HUES48 (cell line): ENCODE results near the gene ZFAND3.
A peak's percentile ranks its signal among the peaks of the same experiment; 100 is the strongest.

ENCODE experiments used
- H3K27ac ChIP-seq: one replicate; pipeline ENCODE4 v1.7.0; 2013; ENCODE audit warnings: low read depth, low read length, inconsistent platforms
- H3K27me3 ChIP-seq: 2 replicates; pipeline ENCODE4 v1.6.1; 2013; ENCODE audit warnings: mild to moderate bottlenecking, low read length; ENCODE audit not compliant: control insufficient read depth, insufficient read depth
- H3K36me3 ChIP-seq: 2 replicates; pipeline ENCODE4 v1.6.1; 2013; ENCODE audit warnings: low read length; ENCODE audit not compliant: control insufficient read depth, insufficient read depth
- H3K4me1 ChIP-seq: 2 replicates; pipeline ENCODE4 v1.6.1; 2013; ENCODE audit warnings: mild to moderate bottlenecking, low read length; ENCODE audit not compliant: control insufficient read depth, insufficient read depth
- H3K4me3 ChIP-seq: 2 replicates; pipeline ENCODE4 v1.5.1; 2013; ENCODE audit warnings: mild to moderate bottlenecking, low read depth, low read length
- H3K9ac ChIP-seq: 2 replicates; pipeline ENCODE4 v1.6.1; 2013; ENCODE audit warnings: mild to moderate bottlenecking, low read depth, low read length, moderate library complexity
- H3K9me3 ChIP-seq: 2 replicates; pipeline ENCODE4 v1.6.1; 2013; ENCODE audit warnings: low read length; ENCODE audit not compliant: control insufficient read depth, insufficient read depth

Gene ZFAND3

DNA sequence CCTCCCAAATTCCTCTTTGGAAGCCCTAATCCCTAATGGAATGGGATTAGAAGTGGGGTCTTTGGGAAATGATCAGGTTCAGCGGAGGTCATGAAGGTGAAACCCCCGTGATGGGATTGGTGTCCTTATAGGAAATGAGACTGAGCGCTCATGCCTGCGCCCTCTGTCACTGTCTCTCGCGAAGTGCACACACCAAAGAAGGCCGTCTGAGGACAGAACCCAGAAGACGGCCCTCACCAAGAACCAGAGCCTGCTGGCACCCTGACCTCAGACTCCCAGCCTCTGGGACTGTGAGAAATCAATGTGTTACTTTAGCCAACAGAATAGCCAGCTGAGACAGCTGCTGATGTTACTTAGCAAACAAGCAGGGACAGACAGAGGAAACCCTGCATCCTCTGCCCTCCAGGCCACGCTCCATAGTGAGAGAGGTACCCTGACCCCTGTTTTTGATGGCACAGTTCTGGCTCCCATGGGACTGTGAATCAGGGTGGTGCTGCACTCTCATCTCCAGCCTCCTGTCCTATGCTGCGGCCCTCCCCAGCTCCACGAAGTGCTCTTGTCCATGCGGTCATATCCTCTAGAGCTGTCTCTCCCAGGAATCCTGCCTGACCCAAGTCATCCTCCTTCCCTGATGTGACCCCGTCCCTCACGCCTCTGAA is 369.3 kb downstream of the ZFAND3 start:
- Histone ChIP-seq H3K36me3 (no peaks in the 10 kb centered on the region), H3K9me3 (no peaks in the 10 kb centered on the region), H3K27ac (no peak overlapping the region), H3K9ac (no peak overlapping the region), H3K4me1 (peaks cover 33% of the 10 kb centered on the region), H3K27me3 (no peaks in the 10 kb centered on the region), H3K4me3 (no peak overlapping the region)

DNA sequence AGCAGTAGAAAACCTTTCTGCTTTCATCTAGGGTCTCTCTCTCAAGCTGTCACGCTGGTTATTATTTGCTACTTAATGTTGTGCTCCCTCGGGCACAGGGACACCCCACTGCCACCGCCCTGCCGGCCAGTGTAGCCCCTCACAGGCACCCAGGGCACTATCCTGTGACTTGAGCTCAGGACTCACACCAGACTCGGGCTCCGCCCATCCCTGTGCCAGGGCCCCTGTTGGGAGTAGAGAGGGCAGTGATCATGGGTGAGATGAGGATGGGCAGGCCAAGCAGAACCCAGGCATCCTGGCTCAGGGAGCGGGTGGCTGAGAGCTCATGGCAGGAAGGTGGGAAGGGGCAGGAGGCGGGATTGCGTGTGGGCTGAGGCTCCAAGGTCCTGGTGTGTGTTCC is 371.9 kb downstream of the ZFAND3 start:
- H3K9ac ChIP-seq = no peak overlapping the region
- H3K27ac ChIP-seq = peak overlapping the region; percentile 59

DNA sequence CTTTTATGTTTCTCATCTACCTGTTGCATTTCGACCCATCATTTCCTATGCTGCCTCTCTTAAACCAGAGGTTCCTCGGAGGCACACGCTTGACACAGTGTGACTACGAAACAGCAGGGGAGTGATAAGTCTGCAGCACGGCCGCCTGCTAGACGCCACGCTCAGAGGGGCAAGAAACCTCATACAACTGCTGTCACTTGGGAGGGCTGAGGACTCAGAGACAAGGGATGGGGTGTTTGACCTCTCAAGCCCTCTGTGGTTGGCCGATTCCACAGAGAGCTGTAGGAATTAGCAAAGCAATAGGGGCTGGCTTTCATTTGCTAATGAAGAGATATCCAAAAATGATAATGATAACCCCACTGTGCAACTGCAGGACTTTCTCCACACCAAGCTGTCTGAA is 372.5 kb downstream of the ZFAND3 start:
- H3K27ac ChIP-seq = peak overlapping the region; percentile 59
- H3K9me3 ChIP-seq = no peaks in the 10 kb centered on the region
- H3K4me1 ChIP-seq = peaks cover 36% of the 10 kb centered on the region
- H3K36me3 ChIP-seq = no peaks in the 10 kb centered on the region
- no peak overlapping the region for H3K4me3 ChIP-seq
- H3K9ac ChIP-seq = no peak overlapping the region
- no peaks in the 10 kb centered on the region for H3K27me3 ChIP-seq

More for the DNA sequence above, 371.9 kb downstream of the ZFAND3 start:
- H3K4me3 ChIP-seq = no peak overlapping the region
- H3K36me3 ChIP-seq = no peaks in the 10 kb centered on the region
- H3K27me3 ChIP-seq = no peaks in the 10 kb centered on the region
- H3K9me3 ChIP-seq = no peaks in the 10 kb centered on the region
- peaks cover 33% of the 10 kb centered on the region for H3K4me1 ChIP-seq

DNA sequence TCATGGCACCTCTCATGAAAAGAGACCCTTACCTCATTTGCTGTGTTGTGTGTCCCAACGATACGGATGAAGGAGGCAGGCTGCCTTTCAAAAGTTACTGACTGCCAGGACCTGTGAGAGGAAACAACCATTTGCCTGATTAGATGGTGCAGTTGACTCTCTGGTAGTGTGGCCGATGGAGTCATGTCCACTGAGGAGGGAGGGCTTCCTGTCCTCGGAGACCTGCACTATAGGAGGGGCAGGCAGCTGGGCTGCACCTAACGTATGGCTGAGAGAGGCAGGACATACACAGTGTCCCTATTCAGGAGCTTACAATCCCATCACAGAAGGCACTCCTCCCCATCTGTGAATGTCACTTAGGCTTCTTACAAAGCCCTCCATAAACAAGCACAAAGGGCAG is 373.0 kb downstream of the ZFAND3 start:
- Histone ChIP-seq H3K27me3 (no peaks in the 10 kb centered on the region), H3K4me3 (no peak overlapping the region), H3K4me1 (peaks cover 34% of the 10 kb centered on the region), H3K9me3 (no peaks in the 10 kb centered on the region), H3K27ac (peak overlapping the region; percentile 59), H3K36me3 (no peaks in the 10 kb centered on the region), H3K9ac (no peak overlapping the region)

DNA sequence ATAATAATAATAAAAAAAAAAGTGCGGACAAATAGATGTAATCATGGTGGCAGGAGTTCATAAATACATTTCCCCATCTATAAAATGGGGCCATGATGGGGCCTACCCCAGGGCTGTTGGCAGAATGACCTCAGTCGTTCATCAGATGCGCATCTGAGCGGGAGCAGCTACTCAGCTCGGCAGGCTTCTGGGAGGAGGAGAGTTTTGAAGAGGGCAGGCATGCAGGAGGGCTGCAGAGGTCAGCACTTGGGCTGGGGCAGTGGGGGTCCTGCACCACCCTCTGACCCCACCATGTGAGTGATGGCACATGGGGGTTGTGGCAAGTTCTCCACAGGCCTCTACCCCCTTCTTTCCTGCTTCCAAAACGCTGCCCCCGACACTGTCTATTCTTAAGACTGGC is 373.5 kb downstream of the ZFAND3 start:
- no peak overlapping the region for H3K9ac ChIP-seq
- no peaks in the 10 kb centered on the region for H3K9me3 ChIP-seq
- H3K27me3 ChIP-seq = no peaks in the 10 kb centered on the region
- H3K27ac ChIP-seq = peak overlapping the region; percentile 55
- no peaks in the 10 kb centered on the region for H3K36me3 ChIP-seq
- H3K4me3 ChIP-seq = no peak overlapping the region
- H3K4me1 ChIP-seq = peaks cover 32% of the 10 kb centered on the region

DNA sequence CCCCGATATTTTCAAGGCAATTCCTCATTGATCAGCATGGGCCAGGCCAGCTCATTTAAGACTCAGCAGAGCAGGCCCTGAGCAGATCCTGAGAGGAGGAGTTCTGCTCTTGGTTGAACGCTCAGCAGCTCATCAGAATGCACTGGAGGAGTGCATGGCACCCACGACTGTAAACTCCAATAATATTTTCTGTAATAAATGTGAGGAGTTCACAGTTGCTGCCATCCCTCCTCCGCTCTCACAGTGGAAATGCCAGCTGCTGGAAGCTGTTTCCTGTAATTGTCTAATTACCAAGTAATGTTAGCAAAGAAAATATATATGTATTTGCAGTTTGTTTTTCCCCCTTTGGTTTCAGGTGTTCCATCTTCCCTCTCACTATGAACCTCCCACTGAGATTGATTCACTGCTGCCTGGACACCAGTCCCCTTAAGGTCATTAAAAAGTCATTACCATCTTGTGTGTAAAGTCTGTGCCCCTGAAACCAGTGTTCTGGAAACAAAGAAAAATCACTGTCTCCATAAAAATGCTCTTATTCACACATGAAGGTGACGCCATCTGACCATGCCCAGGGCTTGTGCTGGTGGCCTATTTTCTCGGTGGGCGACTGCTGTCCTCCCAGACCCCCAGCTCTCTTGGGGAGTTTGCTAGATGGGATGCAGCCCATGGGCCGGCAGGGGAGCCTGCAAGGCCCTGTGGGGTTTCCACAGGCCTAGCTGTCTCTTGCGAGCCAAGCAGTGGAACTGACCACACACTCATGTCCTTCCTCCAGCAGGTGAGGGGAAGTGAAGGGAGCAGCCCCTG is 374.2 kb downstream of the ZFAND3 start:
- Histone ChIP-seq H3K27ac (peak overlapping the region; percentile 55), H3K9ac (no peak overlapping the region)

DNA sequence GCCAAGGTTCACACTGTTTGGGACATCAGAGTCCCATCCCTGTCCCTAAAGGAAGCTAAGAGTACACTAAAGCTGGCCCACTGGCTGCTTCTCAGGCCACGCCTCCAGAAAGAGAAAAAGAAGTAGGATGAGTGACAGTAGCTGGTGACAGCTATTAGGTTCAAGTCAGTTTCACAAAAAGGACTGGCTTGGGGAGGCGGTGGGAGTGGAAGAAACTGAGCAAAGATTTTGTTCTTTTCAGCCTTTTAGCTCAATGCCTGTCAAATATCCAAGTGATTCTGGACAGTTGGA is 374.7 kb downstream of the ZFAND3 start:
- Histone ChIP-seq H3K36me3 (no peaks in the 10 kb centered on the region), H3K27ac (no peak overlapping the region), H3K9ac (no peak overlapping the region), H3K9me3 (no peaks in the 10 kb centered on the region), H3K4me1 (peaks cover 32% of the 10 kb centered on the region), H3K4me3 (no peak overlapping the region), H3K27me3 (no peaks in the 10 kb centered on the region)

More for the DNA sequence above, 374.2 kb downstream of the ZFAND3 start:
- Histone ChIP-seq H3K4me3 (no peak overlapping the region), H3K9me3 (no peaks in the 10 kb centered on the region), H3K27me3 (no peaks in the 10 kb centered on the region), H3K36me3 (no peaks in the 10 kb centered on the region), H3K4me1 (peaks cover 32% of the 10 kb centered on the region)

DNA sequence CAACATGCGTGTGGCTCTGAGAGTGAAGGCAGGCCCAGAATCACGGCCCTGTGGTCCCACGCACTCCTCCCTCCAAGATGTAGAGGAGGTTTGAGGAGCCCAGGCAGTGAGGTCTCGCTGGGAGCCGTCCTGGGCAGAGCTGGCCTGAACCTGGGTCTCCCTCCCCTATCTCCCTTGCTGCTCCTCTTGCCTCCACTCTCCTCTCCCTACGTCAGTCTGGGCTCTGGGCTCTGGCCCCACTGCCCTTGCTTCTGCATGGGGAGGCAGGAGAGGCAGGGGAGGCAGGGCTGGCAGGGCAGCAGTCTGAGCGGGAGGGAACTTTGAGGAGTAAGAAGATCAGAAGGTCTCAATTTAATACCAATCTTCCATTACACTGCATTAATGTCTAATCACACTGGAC is 375.1 kb downstream of the ZFAND3 start:
- Histone ChIP-seq H3K36me3 (no peaks in the 10 kb centered on the region), H3K27me3 (no peaks in the 10 kb centered on the region), H3K27ac (no peak overlapping the region), H3K9me3 (no peaks in the 10 kb centered on the region), H3K4me1 (peaks cover 32% of the 10 kb centered on the region), H3K9ac (no peak overlapping the region), H3K4me3 (no peak overlapping the region)

DNA sequence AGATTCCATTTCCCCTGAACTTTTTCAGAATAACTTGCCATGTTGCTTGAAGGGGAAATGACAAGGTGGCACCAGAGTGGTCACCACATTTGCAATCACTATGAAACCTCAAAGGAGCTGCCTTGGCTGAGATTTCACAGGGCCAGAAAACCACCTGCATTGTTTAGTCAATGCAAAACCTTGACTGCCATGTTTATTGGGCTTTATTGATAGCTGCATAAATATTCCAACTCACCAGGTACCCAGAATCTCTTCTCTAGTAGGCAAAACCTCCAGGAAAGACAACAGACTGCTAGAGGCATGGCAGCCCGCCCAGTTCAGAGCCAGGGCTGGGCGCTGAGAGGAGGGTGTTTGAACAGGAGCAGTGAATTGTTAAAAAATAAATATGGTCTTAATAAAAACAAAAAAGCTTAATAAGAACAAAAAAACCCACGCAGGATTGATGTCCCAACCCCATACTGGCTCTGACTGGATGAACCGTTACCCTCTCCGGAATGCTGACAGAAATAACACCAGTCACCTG is 375.6 kb downstream of the ZFAND3 start:
- Histone ChIP-seq H3K27ac (no peak overlapping the region), H3K9ac (no peak overlapping the region), H3K4me1 (peaks cover 32% of the 10 kb centered on the region), H3K4me3 (no peak overlapping the region), H3K36me3 (no peaks in the 10 kb centered on the region), H3K27me3 (no peaks in the 10 kb centered on the region), H3K9me3 (no peaks in the 10 kb centered on the region)

DNA sequence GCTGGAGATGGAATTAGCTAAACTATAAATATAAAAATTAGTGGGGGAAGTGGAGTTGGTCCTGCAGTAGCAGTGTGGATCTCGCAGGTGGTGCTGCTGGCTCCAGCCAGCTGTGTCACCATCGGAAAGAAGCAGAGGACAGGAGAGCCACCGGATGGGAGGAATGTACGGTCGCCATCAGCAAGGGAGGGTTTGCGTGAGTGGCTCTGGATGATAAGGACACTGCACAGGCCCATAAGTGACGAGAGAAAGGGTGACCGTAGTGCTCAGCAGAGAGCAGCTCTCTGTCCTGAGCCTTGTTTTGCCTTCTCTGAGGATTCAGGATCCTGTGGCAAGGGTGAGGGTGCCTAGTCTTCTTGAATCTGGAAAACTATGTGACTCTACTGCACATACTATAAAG is 378.7 kb downstream of the ZFAND3 start:
- Histone ChIP-seq H3K27ac (no peak overlapping the region), H3K9ac (no peak overlapping the region), H3K9me3 (no peaks in the 10 kb centered on the region), H3K4me3 (no peak overlapping the region), H3K36me3 (no peaks in the 10 kb centered on the region), H3K27me3 (no peaks in the 10 kb centered on the region), H3K4me1 (peaks cover 13% of the 10 kb centered on the region)
